Bronchial epithelial cell (primary cell): ENCODE measurements around the gene FA2H. TPM values are rescaled to one million over a fixed set of nuclear protein-coding genes. Genes with fewer than 3 reads are reported as not detected.
"Not testable (repeated sequence)": the region's sequence is repeated elsewhere in the genome, so short reads cannot be mapped to it uniquely, and the experiment has no call there.

Experiments used
- DNase-seq: peaks from one replicate; pipeline ENCODE4 v3.0.0-alpha.2; 2010; ENCODE audit warnings: low read depth
- FAIRE-seq: peaks from 2 replicates; lab custom pipeline; 2011; peaks lifted over from hg19 to GRCh38; lab: Jason Lieb, UNC
- H3K27me3 ChIP-seq: 2 replicates; pipeline ENCODE4 v1.5.1; 2011; ENCODE audit warnings: low read length; ENCODE audit not compliant: control insufficient read depth, insufficient read depth
- H3K36me3 ChIP-seq: 2 replicates; pipeline ENCODE4 v1.5.1; 2011; ENCODE audit warnings: low read length; ENCODE audit not compliant: control insufficient read depth, insufficient read depth
- H3K4me3 ChIP-seq: 2 replicates; pipeline ENCODE4 v1.5.1; 2011; ENCODE audit warnings: mild to moderate bottlenecking, low read depth, low read length, control low read depth
- total RNA-seq: library from RNA; depleted of rRNA; stranded (reverse); fragments of >200 nt; gene quantifications from 2 replicates; pipeline ENCODE4 v1.2.1, GENCODE V29; 2014
- TF ChIP-seq, protein P1 (sequence below): IDR thresholded peaks from 2 replicates; pipeline ENCODE4 v1.5.1; 2011; ENCODE audit warnings: mild to moderate bottlenecking, moderate library complexity, low read length, control low read depth, inconsistent platforms; ENCODE audit not compliant: insufficient read depth, severe bottlenecking

Gene FA2H
- total RNA-seq, 1 donor from 2014 or later: 1.6 TPM

DNA sequence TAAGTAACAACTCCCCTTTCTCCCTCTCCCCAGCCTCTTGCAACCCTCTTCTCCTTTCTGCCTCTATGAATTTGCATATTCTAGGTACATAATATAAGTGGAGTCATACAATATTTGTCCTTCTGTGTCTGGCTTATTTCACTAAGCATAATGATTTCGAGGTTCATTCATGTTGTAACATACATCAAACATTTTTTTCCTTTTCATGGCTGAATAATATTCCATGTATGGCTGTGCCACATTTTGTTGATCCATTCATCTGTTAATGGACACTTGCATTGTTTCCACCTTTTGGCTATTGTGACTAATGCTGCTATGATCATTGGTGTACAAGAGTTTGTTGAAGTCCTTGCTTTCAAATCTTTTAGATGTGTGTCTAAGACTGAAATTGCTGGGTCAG, 17.6 kb upstream of the FA2H start:
- TF ChIP-seq, protein P1, sequence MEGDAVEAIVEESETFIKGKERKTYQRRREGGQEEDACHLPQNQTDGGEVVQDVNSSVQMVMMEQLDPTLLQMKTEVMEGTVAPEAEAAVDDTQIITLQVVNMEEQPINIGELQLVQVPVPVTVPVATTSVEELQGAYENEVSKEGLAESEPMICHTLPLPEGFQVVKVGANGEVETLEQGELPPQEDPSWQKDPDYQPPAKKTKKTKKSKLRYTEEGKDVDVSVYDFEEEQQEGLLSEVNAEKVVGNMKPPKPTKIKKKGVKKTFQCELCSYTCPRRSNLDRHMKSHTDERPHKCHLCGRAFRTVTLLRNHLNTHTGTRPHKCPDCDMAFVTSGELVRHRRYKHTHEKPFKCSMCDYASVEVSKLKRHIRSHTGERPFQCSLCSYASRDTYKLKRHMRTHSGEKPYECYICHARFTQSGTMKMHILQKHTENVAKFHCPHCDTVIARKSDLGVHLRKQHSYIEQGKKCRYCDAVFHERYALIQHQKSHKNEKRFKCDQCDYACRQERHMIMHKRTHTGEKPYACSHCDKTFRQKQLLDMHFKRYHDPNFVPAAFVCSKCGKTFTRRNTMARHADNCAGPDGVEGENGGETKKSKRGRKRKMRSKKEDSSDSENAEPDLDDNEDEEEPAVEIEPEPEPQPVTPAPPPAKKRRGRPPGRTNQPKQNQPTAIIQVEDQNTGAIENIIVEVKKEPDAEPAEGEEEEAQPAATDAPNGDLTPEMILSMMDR: no peak
- no peaks in the 10 kb centered on the region for H3K36me3 ChIP-seq
- no peaks in the 10 kb centered on the region for H3K27me3 ChIP-seq
- DNase-seq (no peak), FAIRE-seq (no peak)
- no peak overlapping the region for H3K4me3 ChIP-seq

- not testable (repeated sequence) for H3K4me3 ChIP-seq, FAIRE-seq, H3K36me3 ChIP-seq, H3K27me3 ChIP-seq, DNase-seq
Observed at GRCh38 chr16:74791749-74792148, 17.1 kb upstream of the FA2H start.

GRCh38 chr16:74788108-74788507, 13.5 kb upstream of the FA2H start:
- H3K36me3 ChIP-seq: no peaks in the 10 kb centered on the region
- no peaks in the 10 kb centered on the region for H3K27me3 ChIP-seq
- no peak overlapping the region for H3K4me3 ChIP-seq
- FAIRE-seq: no peak
- peak; percentile 17 for DNase-seq
- TF ChIP-seq, protein P1: no peak

DNA sequence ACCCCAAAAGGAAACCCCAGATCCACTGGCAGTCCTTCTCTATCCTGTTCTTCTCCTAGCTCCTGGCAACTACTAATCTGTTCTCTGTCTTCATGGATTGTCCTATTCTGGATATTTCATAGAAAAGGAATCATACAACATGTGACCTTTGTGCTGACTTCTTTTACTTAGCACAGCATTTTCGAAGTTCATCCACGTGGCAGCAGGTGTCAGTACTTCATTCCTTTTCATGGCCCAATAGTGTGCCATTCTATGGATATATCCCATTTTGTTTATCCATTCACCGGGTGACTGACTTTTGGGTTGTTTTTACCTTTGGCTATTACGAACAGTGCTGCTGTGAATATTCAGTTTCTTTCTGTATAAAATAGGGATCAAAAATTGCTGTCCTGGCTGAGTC, 10.4 kb upstream of the FA2H start:
- FAIRE-seq (no peak), DNase-seq (no peak)
- TF ChIP-seq, protein P1: no peak
- Histone ChIP-seq H3K4me3 (no peak overlapping the region), H3K36me3 (no peaks in the 10 kb centered on the region), H3K27me3 (no peaks in the 10 kb centered on the region)

DNA sequence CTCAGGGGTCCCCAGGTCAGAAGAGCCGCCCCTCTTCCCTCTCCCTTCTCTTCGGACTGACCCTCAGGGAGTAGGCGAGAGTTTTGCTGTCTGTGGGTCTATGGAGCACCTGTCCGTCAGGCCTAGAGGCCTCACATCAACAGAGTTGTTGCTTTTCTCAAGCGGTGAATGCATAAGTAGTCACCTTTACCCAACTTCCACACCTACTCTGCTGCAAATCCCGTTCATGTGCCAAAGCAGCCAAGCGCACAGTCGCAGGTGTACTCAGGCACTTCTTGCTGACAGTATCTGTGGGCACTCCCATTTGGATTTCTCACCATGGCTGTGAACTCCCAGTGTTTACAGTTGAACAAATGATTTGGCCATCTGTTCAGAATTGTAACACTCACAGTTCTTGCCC, 4.0 kb upstream of the FA2H start:
- TF ChIP-seq, protein P1: no peak
- no peak overlapping the region for H3K4me3 ChIP-seq
- DNase-seq (no peak), FAIRE-seq (no peak)
- H3K36me3 ChIP-seq: no peaks in the 10 kb centered on the region
- H3K27me3 ChIP-seq: peaks cover 5% of the 10 kb centered on the region

DNA sequence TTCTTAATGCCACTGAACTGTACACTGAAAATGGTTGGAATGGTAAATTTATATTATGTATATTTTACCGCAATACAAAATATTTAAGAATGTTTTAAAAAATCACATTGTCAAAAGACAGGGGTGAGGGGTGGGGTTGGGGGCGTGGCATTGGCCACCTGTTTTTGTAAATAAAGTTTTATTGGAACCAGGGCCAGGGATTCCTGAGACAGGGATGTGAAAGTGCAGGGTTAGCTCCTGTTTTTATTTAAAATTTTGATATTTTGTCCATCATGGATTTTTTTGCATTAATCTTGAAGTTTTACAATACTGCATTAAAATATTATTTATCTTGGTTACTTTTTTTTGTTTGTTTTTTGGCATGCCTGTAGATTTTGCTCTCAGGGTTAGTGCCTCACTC, 2.3 kb upstream of the FA2H start:
- TF ChIP-seq, protein P1: no peak
- H3K4me3 ChIP-seq: no peak overlapping the region
- peaks cover 7% of the 10 kb centered on the region for H3K27me3 ChIP-seq
- FAIRE-seq: no peak
- H3K36me3 ChIP-seq: no peaks in the 10 kb centered on the region
- no peak for DNase-seq
